ENCODE results near the gene ACADVL. TPM values are rescaled to one million over a fixed set of nuclear protein-coding genes. Genes with fewer than 3 reads are reported as not detected.
A peak's percentile ranks its signal among the peaks of the same experiment; 100 is the strongest.

The ACADVL gene
- total RNA-seq, 4 donors from 2014 or later: 453 to 742 (median 464) TPM

GRCh38 chr17:7248796-7249195, 29.1 kb downstream of the ACADVL start:
- Histone ChIP-seq H3K27me3 (no peaks in the 10 kb centered on the region), H3K9me3 (no peaks in the 10 kb centered on the region), H3K4me1 (peaks cover 27 to 61% (median 37%) of the 10 kb centered on the region in 3 donors), H3K27ac (peak overlapping the region in 1 of 4 donors; percentile 23), H3K4me3 (no peak overlapping the region), H3K36me3 (peaks cover 25 to 40% (median 28%) of the 10 kb centered on the region in 3 donors)
- 64 to 76% methylated on average over 3 to 4 of the region's 4 CpGs for WGBS, 2 donors
- intact Hi-C loops (cut with DNase I): no loop called here
- no peak for TF ChIP-seq POLR2A (IDR thresholded peaks at IDR 0.05)
- no peak for TF ChIP-seq CTCF (IDR thresholded peaks at IDR 0.05)
- no peak for DNase-seq

- intact Hi-C loops (cut with DNase I): no loop called here
- Histone ChIP-seq H3K4me3 (no peak overlapping the region), H3K27me3 (no peaks in the 10 kb centered on the region), H3K36me3 (peaks cover 23 to 39% (median 24%) of the 10 kb centered on the region in 3 donors), H3K4me1 (peaks cover 28 to 63% (median 37%) of the 10 kb centered on the region in 3 donors), H3K27ac (peak overlapping the region in 1 of 4 donors; percentile 23), H3K9me3 (no peaks in the 10 kb centered on the region)
- TF ChIP-seq POLR2A (IDR thresholded peaks at IDR 0.05) (no peak), CTCF (IDR thresholded peaks at IDR 0.05) (no peak)
- no peak for DNase-seq
- 76 to 82% methylated on average over 4 to 6 of the region's 6 CpGs for WGBS, 2 donors
Observed at GRCh38 chr17:7249214-7249613, 29.5 kb downstream of the ACADVL start.

- TF ChIP-seq CTCF (IDR thresholded peaks at IDR 0.05) (no peak), POLR2A (IDR thresholded peaks at IDR 0.05) (no peak)
- no peak for DNase-seq
- WGBS, 2 donors: 77 to 82% methylated on average over 6 to 7 of the region's 7 CpGs
- Histone ChIP-seq H3K36me3 (peaks cover 17 to 39% (median 18%) of the 10 kb centered on the region in 3 donors), H3K27ac (peak overlapping the region; percentile 96 to 100 (median 98)), H3K4me1 (peaks cover 28 to 63% (median 37%) of the 10 kb centered on the region in 3 donors), H3K9me3 (no peaks in the 10 kb centered on the region), H3K27me3 (no peaks in the 10 kb centered on the region), H3K4me3 (peak overlapping the region in 3 of 4 donors; percentile 89 to 99 (median 94))
- intact Hi-C loops (cut with DNase I): no loop called here
Observed at GRCh38 chr17:7249830-7250229, 30.1 kb downstream of the ACADVL start.

GRCh38 chr17:7250695-7251627, 31.2 kb downstream of the ACADVL start:
- no peaks in the 10 kb centered on the region for H3K9me3 ChIP-seq
- no peak for DNase-seq
- no peak for TF ChIP-seq POLR2A (IDR thresholded peaks at IDR 0.05)
- no peak for TF ChIP-seq CTCF (IDR thresholded peaks at IDR 0.05)
- H3K27me3 ChIP-seq: no peaks in the 10 kb centered on the region
- H3K4me3 ChIP-seq: peak overlapping the region; percentile 89 to 99 (median 96)
- H3K36me3 ChIP-seq: peaks cover 11 to 39% (median 19%) of the 10 kb centered on the region in 3 donors
- intact Hi-C loops (cut with DNase I): no loop called here
- H3K27ac ChIP-seq: peak overlapping the region; percentile 96 to 100 (median 98)
- 0% methylated on average over 5 to 12 of the region's 55 CpGs for WGBS, 2 donors
- peaks cover 28 to 63% (median 37%) of the 10 kb centered on the region in 3 donors for H3K4me1 ChIP-seq

- WGBS, 2 donors: 1 to 4% methylated on average over 5 to 17 of the region's 41 CpGs
- TF ChIP-seq CTCF (IDR thresholded peaks at IDR 0.05): no peak
- peak in 1 of 4 donors; percentile 73 for TF ChIP-seq POLR2A (IDR thresholded peaks at IDR 0.05)
- Histone ChIP-seq H3K9me3 (no peaks in the 10 kb centered on the region), H3K36me3 (peaks cover 3 to 39% (median 18%) of the 10 kb centered on the region in 3 donors), H3K4me1 (peaks cover 28 to 60% (median 34%) of the 10 kb centered on the region in 3 donors), H3K27me3 (no peaks in the 10 kb centered on the region), H3K4me3 (peak within 1 kb of the TSS; percentile 89 to 99 (median 96)), H3K27ac (peak within 1 kb of the TSS; percentile 96 to 100 (median 98))
- DNase-seq: peak; percentile 93
- intact Hi-C loops (cut with DNase I): no loop called here
Observed at GRCh38 chr17:7251661-7252175, 32.0 kb downstream of the ACADVL start, which contains the start of gene CTDNEP1. TSS of gene CTDNEP1 (minus strand) at chr17:7251734. CDS start at chr17:7251296, 438 bp downstream.

Data from esophagus squamous epithelium (tissue), 5 donors.